GM23338 (cell line): Measurements from ENCODE around the gene NRP2. TPM values are rescaled to one million over a fixed set of nuclear protein-coding genes. Genes with fewer than 3 reads are reported as not detected.

ENCODE experiments used
- ATAC-seq: fragments of 200-7000 bp; cut with Tn5 transposase; 3 replicates; pipeline ENCODE4 v1.9.1; 2020
- DNase-seq: peaks from one replicate; pipeline ENCODE4 v3.0.0-alpha.2; 2015; ENCODE audit warnings: low spot score
- H2AFZ ChIP-seq: fragments of 200-600 bp; sonication (generic); 2 replicates; pipeline ENCODE4 v1.8.0; 2016; ENCODE audit warnings: antibody characterized with exemption, mild to moderate bottlenecking, moderate library complexity
- H3F3A ChIP-seq: fragments of 200-600 bp; sonication (generic); replicated peaks from 2 replicates; pipeline ENCODE4 v1.8.0; 2017; ENCODE audit warnings: antibody characterized with exemption, mixed run types, low read depth
- H3K27ac ChIP-seq: fragments of 200-600 bp; sonication (generic); 2 replicates; pipeline ENCODE4 v1.6.1; 2016; ENCODE audit warnings: low read depth
- H3K27me3 ChIP-seq: fragments of 200-600 bp; sonication (generic); 2 replicates; pipeline ENCODE4 v1.8.0; 2016; ENCODE audit warnings: mild to moderate bottlenecking, mixed run types, moderate library complexity; ENCODE audit not compliant: insufficient read depth
- H3K36me3 ChIP-seq: fragments of 200-600 bp; sonication (generic); 2 replicates; pipeline ENCODE4 v1.8.0; 2016; ENCODE audit warnings: mild to moderate bottlenecking; ENCODE audit not compliant: insufficient read depth
- H3K4me1 ChIP-seq: fragments of 200-600 bp; sonication (generic); 2 replicates; pipeline ENCODE4 v1.8.0; 2016; ENCODE audit warnings: mild to moderate bottlenecking, moderate library complexity; ENCODE audit not compliant: insufficient read depth
- H3K4me2 ChIP-seq: fragments of 200-600 bp; sonication (generic); 2 replicates; pipeline ENCODE4 v1.7.1; 2017; ENCODE audit warnings: mixed run types
- H3K4me3 ChIP-seq: fragments of 200-600 bp; sonication (generic); 2 replicates; pipeline ENCODE4 v1.6.1; 2016; ENCODE audit warnings: mixed run types
- H3K79me2 ChIP-seq: fragments of 200-600 bp; sonication (generic); replicated peaks from 2 replicates; pipeline ENCODE4 v1.8.0; 2017; ENCODE audit warnings: mild to moderate bottlenecking; ENCODE audit not compliant: insufficient read depth
- H3K9me2 ChIP-seq: fragments of 200-600 bp; sonication (generic); 2 replicates; pipeline ENCODE4 v1.8.0; 2017; ENCODE audit not compliant: insufficient read depth
- H4K20me1 ChIP-seq: fragments of 200-600 bp; sonication (generic); replicated peaks from 2 replicates; pipeline ENCODE4 v1.8.0; 2017; ENCODE audit warnings: mild to moderate bottlenecking; ENCODE audit not compliant: insufficient read depth
- H3K27ac Mint-ChIP-seq: 2 replicates; pipeline ENCODE4 v1.8.0; 2020; ENCODE audit warnings: inconsistent platforms, mild to moderate bottlenecking, moderate library complexity, mixed read lengths
- H3K27me3 Mint-ChIP-seq: 3 replicates; pipeline ENCODE4 v1.8.0; 2022; ENCODE audit warnings: low read depth, mild to moderate bottlenecking, moderate library complexity, mixed read lengths, inconsistent platforms; ENCODE audit not compliant: insufficient read depth, poor library complexity
- H3K36me3 Mint-ChIP-seq: 3 replicates; pipeline ENCODE4 v1.8.0; 2021; ENCODE audit warnings: low read depth, mild to moderate bottlenecking, inconsistent platforms, moderate library complexity, mixed read lengths
- H3K4me1 Mint-ChIP-seq: 3 replicates; pipeline ENCODE4 v1.8.0; 2020; ENCODE audit warnings: mild to moderate bottlenecking, inconsistent platforms, mixed read lengths
- H3K4me3 Mint-ChIP-seq: 3 replicates; pipeline ENCODE4 v1.8.0; 2021; ENCODE audit warnings: moderate library complexity, mild to moderate bottlenecking, inconsistent platforms, mixed read lengths
- H3K9me3 Mint-ChIP-seq: 3 replicates; pipeline ENCODE4 v1.8.0; 2020; ENCODE audit warnings: moderate library complexity, mild to moderate bottlenecking, inconsistent platforms, mixed read lengths
- CREB1 ChIP-seq: fragments of 250-450 bp; sonication (Bioruptor Pico); IDR thresholded peaks from 2 replicates; pipeline ENCODE4 v1.5.0; 2020; ENCODE audit warnings: low read depth, mild to moderate bottlenecking, moderate library complexity
- CTCF ChIP-seq, 2 experiments: fragments of 200-600 bp in 1 of 2; sonication (generic) in 1 of 2; conservative IDR thresholded peaks; 2 replicates each; pipeline versions ENCODE4 v1.5.1 to v1.6.1; 2016 to 2017; ENCODE audit warnings: antibody characterized with exemption in 2 of 2, low read depth in 2 of 2, mild to moderate bottlenecking in 2 of 2, moderate library complexity in 1 of 2
- ETS1 ChIP-seq: IDR thresholded peaks from 2 replicates; pipeline ENCODE4 v1.6.1; 2016; ENCODE audit warnings: antibody characterized with exemption
- EZH2 ChIP-seq: fragments of 200-600 bp; sonication (generic); IDR thresholded peaks from one replicate; pipeline ENCODE4 v1.8.0; 2017; ENCODE audit warnings: antibody characterized with exemption, mild to moderate bottlenecking, low read depth; ENCODE audit not compliant: unreplicated experiment
- EZH2phosphoT487 ChIP-seq: fragments of 200-600 bp; sonication (generic); IDR thresholded peaks from one replicate; pipeline ENCODE4 v1.8.1; 2018; ENCODE audit warnings: antibody characterized with exemption; ENCODE audit not compliant: unreplicated experiment
- JUNB ChIP-seq: IDR thresholded peaks from one replicate; pipeline ENCODE4 v1.6.1; 2016; ENCODE audit warnings: antibody characterized with exemption; ENCODE audit not compliant: unreplicated experiment
- NANOG ChIP-seq: IDR thresholded peaks from 2 replicates; pipeline ENCODE4 v1.6.1; 2016; ENCODE audit warnings: antibody characterized with exemption, borderline replicate concordance
- POLR2AphosphoS5 ChIP-seq: IDR thresholded peaks from 2 replicates; pipeline ENCODE4 v1.6.1; 2016; ENCODE audit warnings: antibody characterized with exemption, low read depth
- REST ChIP-seq: IDR thresholded peaks from one replicate; pipeline ENCODE4 v1.6.1; 2018; ENCODE audit warnings: antibody characterized with exemption; ENCODE audit not compliant: unreplicated experiment
- STAT1 ChIP-seq: IDR thresholded peaks from one replicate; pipeline ENCODE4 v1.6.1; 2016; ENCODE audit warnings: antibody characterized with exemption; ENCODE audit not compliant: unreplicated experiment
- ZNF114 ChIP-seq: fragments of 250-450 bp; sonication (Bioruptor Pico); IDR thresholded peaks from 2 replicates; pipeline ENCODE4 v1.5.0; 2020; ENCODE audit warnings: mild to moderate bottlenecking, moderate library complexity
- ZNF331 ChIP-seq: fragments of 250-450 bp; sonication (Bioruptor Pico); IDR thresholded peaks from 2 replicates; pipeline ENCODE4 v1.5.0; 2020; ENCODE audit warnings: low read depth, mild to moderate bottlenecking, moderate library complexity
- ZNF462 ChIP-seq: fragments of 250-450 bp; sonication (Bioruptor Pico); IDR thresholded peaks from 2 replicates; pipeline ENCODE4 v1.5.0; 2020; ENCODE audit warnings: mild to moderate bottlenecking, moderate library complexity
- polyA plus RNA-seq: library from polyadenylated mRNA; unstranded; fragments of >200 nt; fragmentation: Nextera tagmentation; extraction: Ambion mirVana; gene quantifications from 2 replicates; pipeline ENCODE4 v1.2.1, GENCODE V29; 2016
- total RNA-seq: library from RNA; depleted of rRNA; stranded (reverse); fragments of >200 nt; shearing (Covaris generic); gene quantifications from 2 replicates; pipeline ENCODE4 v1.2.3, GENCODE V29; 2014

NRP2 gene
- total and polyA plus RNA-seq, 2 experiments from 2014 or later: 18.4 to 22.0 TPM

GRCh38 chr2:205834796-205835195 lies 152.5 kb downstream of the NRP2 start:
- Mint-ChIP-seq H3K27ac (no peak overlapping the region), H3K4me3 (no peak overlapping the region), H3K36me3 (peaks cover 27% of the 10 kb centered on the region; the same call in 2 of the 3 replicates), H3K4me1 (peaks cover 26% of the 10 kb centered on the region), H3K27me3 (no peaks in the 10 kb centered on the region), H3K9me3 (peaks cover 22% of the 10 kb centered on the region)
- H3F3A ChIP-seq: no peaks in the 10 kb centered on the region
- H3K4me2 ChIP-seq: peak overlapping the region; percentile 39
- DNase-seq (no peak), ATAC-seq (no peak)
- H3K4me3 ChIP-seq: no peak overlapping the region
- peaks cover 21% of the 10 kb centered on the region for H3K4me1 ChIP-seq
- H3K27me3 ChIP-seq: no peaks in the 10 kb centered on the region
- no peak overlapping the region for H3K27ac ChIP-seq
- H3K79me2 ChIP-seq: no peaks in the 10 kb centered on the region
- no peak for TF ChIP-seq NANOG
- TF ChIP-seq REST: no peak
- no peak for TF ChIP-seq EZH2phosphoT487
- no peak for TF ChIP-seq STAT1
- TF ChIP-seq CREB1 (CRISPR knock-in tag): no peak
- TF ChIP-seq POLR2AphosphoS5: no peak
- TF ChIP-seq CTCF (conservative IDR thresholded peaks at IDR 0.05; ENCODE audit: low read depth in 2 of 2): no peak
- no peak for TF ChIP-seq ZNF462
- no peak for TF ChIP-seq ETS1
- TF ChIP-seq ZNF331: no peak
- no peak for TF ChIP-seq ZNF114 (CRISPR knock-in tag)
- no peak for TF ChIP-seq EZH2
- no peak for TF ChIP-seq JUNB
- H2AFZ ChIP-seq: peak overlapping the region; percentile 45; the same call in 1 of the 2 replicates
- H4K20me1 ChIP-seq: no peaks in the 10 kb centered on the region
- peaks cover 13% of the 10 kb centered on the region; the same call in 1 of the 2 replicates for H3K9me2 ChIP-seq
- H3K36me3 ChIP-seq: peaks cover 10% of the 10 kb centered on the region; the same call in 1 of the 2 replicates
